Colonic mucosa (tissue), 4 donors: ENCODE results near the gene SV2A. TPM values are rescaled to one million over a fixed set of nuclear protein-coding genes. Genes with fewer than 3 reads are reported as not detected.
"Not testable (repeated sequence)": the region's sequence is repeated elsewhere in the genome, so short reads cannot be mapped to it uniquely, and the experiment has no call there.

Experiments used
- DNase-seq: peaks from one replicate; pipeline ENCODE4 v3.0.0-alpha.2; 2020
- H3K27ac ChIP-seq: fragments of 200-600 bp; one replicate; pipeline ENCODE4 v1.8.0; 2021
- H3K27me3 ChIP-seq: fragments of 200-600 bp; one replicate; pipeline ENCODE4 v1.8.0; 2021
- H3K36me3 ChIP-seq: fragments of 200-600 bp; one replicate; pipeline ENCODE4 v1.8.0; 2021
- H3K4me1 ChIP-seq: fragments of 200-600 bp; one replicate; pipeline ENCODE4 v1.8.0; 2021; ENCODE audit warnings: mild to moderate bottlenecking
- H3K4me3 ChIP-seq: fragments of 200-600 bp; one replicate; pipeline ENCODE4 v1.8.0; 2021
- H3K9ac ChIP-seq, 2 donors: one replicate each; pipeline ENCODE4 v1.7.0; 2013; ENCODE audit warnings: control low read depth in 2 of 2, low read depth in 2 of 2, low read length in 2 of 2
- H3K9me3 ChIP-seq: fragments of 200-600 bp; one replicate; pipeline ENCODE4 v1.8.0; 2021
- CTCF ChIP-seq: fragments of 200-600 bp; IDR thresholded peaks from one replicate; pipeline ENCODE4 v1.8.0; 2022; ENCODE audit warnings: antibody characterized with exemption, mild to moderate bottlenecking
- intact Hi-C: fragments of 100-400 bp; cut with DNase I; formaldehyde crosslinking; loops from one replicate; pipeline ENCODE4 v1.14.1; 2022
- total RNA-seq, 2 donors: library from RNA; stranded (reverse); fragmentation: NEBNext Ultra II Directional in 1 of 2; extraction: Animal tissue kit (Norgen Biotek cat#: 25700) in 1 of 2; gene quantifications; one replicate each; pipeline ENCODE4 v1.2.1, GENCODE V29; 2021
- donor health status: healthy.
- donor health status: DM: no; HTN: no; CAD: no.
- donor health status: DM: no; HTN: no; CAD: no.

The SV2A gene
- total RNA-seq, 2 donors from 2014 or later, result 0.89 to 1.5 TPM

- no peaks in the 10 kb centered on the region for H3K9me3 ChIP-seq
- peak; percentile 95 for DNase-seq
- H3K27ac ChIP-seq, result peak overlapping the region; percentile 100
- peak overlapping the region; percentile 89 to 98 for H3K9ac ChIP-seq
- intact Hi-C loops, result no loop called here
- peak overlapping the region; percentile 64 for H3K4me3 ChIP-seq
- TF ChIP-seq CTCF, result no peak
- H3K36me3 ChIP-seq, result no peaks in the 10 kb centered on the region
- no peaks in the 10 kb centered on the region for H3K27me3 ChIP-seq
- no peaks in the 10 kb centered on the region for H3K4me1 ChIP-seq
Measured at GRCh38 chr1:149886396-149887195, 31.0 kb downstream of the SV2A start.

- intact Hi-C loops, H3K4me1 ChIP-seq: not testable (repeated sequence)
- peak overlapping the region; percentile 64 for H3K4me3 ChIP-seq
Measured at GRCh38 chr1:149886121-149886395, 31.6 kb downstream of the SV2A start.

GRCh38 chr1:149885339-149886120 is 32.1 kb downstream of the SV2A start:
- no peaks in the 10 kb centered on the region for H3K36me3 ChIP-seq
- H3K9ac ChIP-seq, result peak overlapping the region; percentile 82 to 98
- DNase-seq, result peak; percentile 86
- intact Hi-C loops, result no loop called here
- no peak for TF ChIP-seq CTCF
- H3K4me3 ChIP-seq, result peak overlapping the region; percentile 64
- H3K27me3 ChIP-seq, result no peaks in the 10 kb centered on the region
- H3K27ac ChIP-seq, result peak overlapping the region; percentile 100
- H3K4me1 ChIP-seq, result no peaks in the 10 kb centered on the region
- no peaks in the 10 kb centered on the region for H3K9me3 ChIP-seq

More at GRCh38 chr1:149886121-149886395, 31.6 kb downstream of the SV2A start:
- peak overlapping the region; percentile 82 to 98 for H3K9ac ChIP-seq
- peak overlapping the region; percentile 100 for H3K27ac ChIP-seq
- not testable (repeated sequence) for DNase-seq, H3K36me3 ChIP-seq, H3K9me3 ChIP-seq, H3K27me3 ChIP-seq

GRCh38 chr1:149884433-149885338 is 33.0 kb downstream of the SV2A start:
- peak overlapping the region; percentile 100 for H3K27ac ChIP-seq
- H3K9ac ChIP-seq, result peak overlapping the region; percentile 82 to 98
- intact Hi-C loops, result no loop called here
- TF ChIP-seq CTCF, result no peak
- no peaks in the 10 kb centered on the region for H3K9me3 ChIP-seq
- H3K36me3 ChIP-seq, result no peaks in the 10 kb centered on the region
- no peaks in the 10 kb centered on the region for H3K4me1 ChIP-seq
- peak; percentile 27 for DNase-seq
- H3K27me3 ChIP-seq, result no peaks in the 10 kb centered on the region
- H3K4me3 ChIP-seq, result peak overlapping the region; percentile 64

- no peaks in the 10 kb centered on the region for H3K4me1 ChIP-seq
- no peak for TF ChIP-seq CTCF
- H3K9me3 ChIP-seq, result no peaks in the 10 kb centered on the region
- H3K4me3 ChIP-seq, result no peak overlapping the region
- no peaks in the 10 kb centered on the region for H3K27me3 ChIP-seq
- H3K36me3 ChIP-seq, result no peaks in the 10 kb centered on the region
- no peak overlapping the region for H3K27ac ChIP-seq
- intact Hi-C loops, result no loop called here
- DNase-seq, result no peak
- no peak overlapping the region for H3K9ac ChIP-seq
Measured at GRCh38 chr1:149883598-149884247, 33.9 kb downstream of the SV2A start.
